ENCODE results near the gene CYP1B1.

CYP1B1 gene

DNA sequence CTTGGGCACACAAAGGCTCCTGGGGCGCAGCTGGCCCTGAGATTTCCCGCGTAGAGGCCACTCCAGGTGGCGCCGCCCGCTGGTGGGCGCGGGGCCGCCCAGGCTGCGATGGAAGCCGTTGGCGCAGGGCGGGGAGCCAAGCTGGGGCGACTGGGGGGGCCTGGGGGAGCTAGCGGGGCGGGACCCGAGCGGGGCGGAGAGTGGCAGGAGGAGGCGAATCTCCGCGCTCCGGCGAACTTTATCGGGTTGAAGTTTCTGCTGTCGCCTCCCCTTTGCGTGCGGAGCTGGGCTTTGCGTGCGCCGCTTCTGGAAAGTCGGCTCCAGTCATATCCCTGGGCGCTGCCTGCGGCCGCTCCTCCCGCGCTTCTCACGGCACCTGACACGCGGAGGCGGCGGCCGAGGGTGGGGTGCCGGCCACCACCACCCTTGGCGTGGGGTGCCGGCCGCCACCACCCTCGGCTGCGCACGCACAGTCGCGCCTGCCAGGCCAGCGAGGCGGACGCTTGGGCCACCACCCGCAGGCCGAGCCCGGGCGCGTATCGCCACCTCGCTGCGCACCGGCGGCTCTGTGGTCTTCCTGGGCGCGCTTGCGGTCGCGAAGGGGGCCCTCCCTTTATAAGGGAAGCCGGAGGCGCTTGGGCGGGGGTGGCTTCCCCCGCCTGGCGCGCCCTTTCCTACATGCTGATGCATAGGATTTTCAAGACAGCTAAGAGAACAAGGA is 919 bp upstream of the CYP1B1 start:
- DNase-seq (ENCODE audit: low read depth, low spot score), result no peak

DNA sequence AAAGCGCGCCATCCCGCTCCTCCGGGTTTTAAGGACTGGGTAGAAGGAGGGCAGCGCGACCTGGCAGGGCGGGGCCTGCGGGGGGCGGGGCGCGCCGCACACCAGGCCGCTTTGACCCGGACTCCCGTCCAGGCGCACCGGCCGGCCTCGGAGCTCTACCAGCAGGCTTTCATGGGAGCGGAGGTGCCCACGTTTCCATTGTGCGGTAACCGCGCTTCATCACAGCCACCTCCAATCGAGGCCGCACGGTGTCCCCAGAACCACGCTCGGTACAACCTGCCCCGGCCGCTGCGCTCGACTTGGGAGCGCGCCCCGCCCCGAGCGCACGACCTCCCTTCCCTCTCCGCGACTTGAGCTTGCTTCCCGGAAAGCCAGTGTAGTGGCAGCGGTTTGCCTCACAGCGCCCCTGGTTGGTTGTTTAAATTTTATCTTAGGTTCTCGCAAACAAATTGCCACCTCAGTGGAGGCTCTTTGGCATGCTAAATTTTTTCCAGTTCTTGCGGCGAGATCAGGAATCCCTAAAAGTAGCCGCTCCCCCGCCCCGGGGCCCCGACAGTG is 280 bp upstream of the CYP1B1 start:
- DNase-seq (ENCODE audit: low read depth, low spot score), result peak; percentile 90

DNA sequence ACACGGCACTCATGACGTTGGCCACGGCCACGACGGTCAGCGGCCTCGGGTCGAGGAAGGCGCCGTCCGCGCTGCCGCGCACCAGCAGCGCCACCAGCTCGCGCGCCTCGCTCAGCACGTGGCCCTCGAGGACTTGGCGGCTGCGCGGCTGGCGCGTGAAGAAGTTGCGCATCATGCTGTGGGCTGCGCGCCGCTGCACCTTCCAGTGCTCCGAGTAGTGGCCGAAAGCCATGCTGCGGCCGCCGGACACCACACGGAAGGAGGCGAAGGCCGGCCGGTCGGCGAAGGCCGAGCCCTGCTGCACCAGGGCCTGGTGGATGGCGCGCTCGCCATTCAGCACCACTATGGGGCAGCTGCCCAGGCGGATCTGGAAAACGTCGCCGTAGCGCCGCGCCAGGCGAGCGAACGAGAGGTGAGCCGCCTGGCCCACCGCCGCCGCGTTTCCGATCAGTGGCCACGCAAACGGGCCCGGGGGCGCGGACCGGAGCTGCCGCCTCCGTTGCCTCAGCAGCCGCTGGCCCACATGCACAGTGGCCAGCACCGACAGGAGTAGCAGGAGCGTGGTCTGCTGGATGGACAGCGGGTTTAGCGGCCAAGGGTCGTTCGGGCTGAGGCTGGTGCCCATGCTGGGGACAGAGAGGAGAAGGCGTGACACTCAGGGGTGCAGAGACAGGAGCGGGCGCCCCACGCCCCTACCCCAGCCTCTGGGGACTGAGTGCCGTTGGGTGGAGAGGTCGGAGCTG is 1.0 kb downstream of the CYP1B1 start:
- no peak for DNase-seq (ENCODE audit: low read depth, low spot score)

DNA sequence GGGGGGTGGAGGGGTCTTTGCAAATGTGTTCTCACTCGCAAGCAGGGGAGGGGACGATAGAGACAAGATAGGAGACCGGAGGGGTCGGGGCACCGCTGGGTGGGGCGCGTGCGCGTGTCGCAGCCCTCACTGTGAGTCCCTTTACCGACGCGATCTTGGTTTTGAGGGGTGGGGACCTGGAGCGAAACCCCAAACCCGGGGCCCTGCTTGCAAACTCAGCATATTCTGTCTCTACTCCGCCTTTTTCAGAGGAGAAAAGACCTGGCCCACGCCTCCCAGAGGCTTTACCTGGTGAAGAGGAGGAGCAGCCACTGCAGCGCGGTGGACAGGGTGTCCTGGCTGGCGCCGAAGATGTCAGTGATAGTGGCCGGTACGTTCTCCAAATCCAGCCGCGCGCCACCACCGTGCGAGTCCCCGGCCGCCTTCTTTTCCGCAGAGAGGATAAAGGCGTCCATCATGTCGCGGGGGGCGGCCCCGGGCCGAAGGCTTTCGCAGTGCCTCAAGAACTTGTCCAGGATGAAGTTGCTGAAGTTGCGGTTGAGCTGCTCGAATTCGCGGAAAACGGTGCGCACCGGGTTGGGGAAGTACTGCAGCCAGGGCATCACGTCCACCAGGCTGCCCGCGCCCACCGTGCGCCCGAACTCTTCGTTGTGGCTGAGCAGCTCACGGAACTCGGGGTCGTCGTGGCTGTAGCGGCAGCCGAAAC is 1.7 kb downstream of the CYP1B1 start:
- DNase-seq (ENCODE audit: low read depth, low spot score), result no peak

DNA sequence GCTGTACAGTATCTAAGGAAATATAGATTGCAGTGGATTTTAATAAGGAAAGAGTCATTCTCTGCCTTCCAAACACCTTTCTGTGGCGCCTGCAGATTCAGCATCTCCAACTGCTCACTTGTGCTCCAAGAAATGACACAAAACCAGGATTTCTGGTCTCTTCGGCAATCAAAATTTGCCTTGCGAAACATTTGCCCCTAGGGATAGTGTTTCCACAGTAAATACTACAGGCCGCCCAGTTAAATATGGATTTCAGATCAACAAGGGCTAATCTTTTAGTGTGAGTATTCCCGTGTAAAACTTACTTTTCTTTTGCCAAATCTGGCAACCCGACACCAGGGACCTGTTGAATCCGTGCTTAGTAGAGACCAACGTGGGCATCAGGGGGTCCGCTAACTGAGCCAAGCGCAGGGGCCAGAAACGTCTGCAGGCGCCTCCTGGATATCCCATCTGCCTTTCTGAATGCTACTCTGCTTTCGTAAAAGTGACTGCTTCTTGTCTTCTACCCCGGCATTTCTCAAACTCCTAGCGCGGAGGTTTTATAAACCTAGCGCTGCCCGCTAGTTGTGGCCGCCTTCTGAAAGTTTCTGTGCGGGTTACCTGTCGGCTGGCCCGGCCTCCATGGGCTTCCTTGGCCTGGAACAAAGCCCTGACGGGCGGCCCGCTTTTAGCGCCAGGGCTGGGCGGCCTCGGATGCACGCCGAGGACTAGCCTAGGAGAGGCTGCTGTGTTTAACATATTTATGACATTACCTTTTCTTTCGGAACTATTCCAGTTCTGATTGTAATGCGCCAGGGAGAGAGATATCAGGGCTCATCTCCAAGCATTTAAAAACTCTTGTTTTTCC is 2.5 kb downstream of the CYP1B1 start:
- DNase-seq (ENCODE audit: low read depth, low spot score), result no peak

DNA sequence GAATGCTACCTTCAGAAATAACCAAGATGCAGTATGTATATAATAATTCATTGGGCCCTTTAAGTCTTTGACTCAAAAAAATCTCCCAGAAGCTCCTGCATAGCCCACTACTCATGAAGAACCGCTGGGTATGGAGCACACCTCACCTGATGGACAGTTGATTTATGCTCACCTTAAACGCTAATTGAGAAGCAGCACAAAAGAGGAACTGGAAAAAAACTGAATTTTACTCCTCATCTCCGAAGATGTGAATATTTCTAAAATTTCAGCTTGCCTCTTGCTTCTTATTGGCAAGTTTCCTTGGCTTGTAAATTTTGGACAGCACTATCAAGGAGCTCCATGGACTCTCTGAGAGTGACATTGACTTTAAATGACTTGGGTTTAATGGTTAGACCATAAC is 5.5 kb downstream of the CYP1B1 start:
- DNase-seq (ENCODE audit: low read depth, low spot score), result no peak

DNA sequence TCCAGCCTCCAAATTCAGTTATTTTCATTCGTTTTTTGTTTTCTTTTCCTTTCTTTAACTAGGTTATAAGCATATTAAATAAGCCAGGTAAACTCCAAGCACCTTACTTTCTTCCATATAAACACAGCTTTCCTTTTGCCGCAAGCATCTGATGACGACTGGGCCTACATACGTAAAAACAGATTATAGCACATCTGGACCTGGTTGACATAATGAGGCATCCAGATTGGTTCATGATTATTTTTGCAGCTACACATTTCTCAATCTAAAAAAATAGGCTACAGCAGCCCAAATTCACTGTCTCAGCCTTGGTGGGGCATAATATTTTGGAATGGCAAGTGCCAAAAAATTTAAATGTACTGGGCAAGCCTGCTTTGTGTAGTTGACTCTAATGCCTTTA is 7.7 kb downstream of the CYP1B1 start:
- DNase-seq (ENCODE audit: low read depth, low spot score), result no peak

DNA sequence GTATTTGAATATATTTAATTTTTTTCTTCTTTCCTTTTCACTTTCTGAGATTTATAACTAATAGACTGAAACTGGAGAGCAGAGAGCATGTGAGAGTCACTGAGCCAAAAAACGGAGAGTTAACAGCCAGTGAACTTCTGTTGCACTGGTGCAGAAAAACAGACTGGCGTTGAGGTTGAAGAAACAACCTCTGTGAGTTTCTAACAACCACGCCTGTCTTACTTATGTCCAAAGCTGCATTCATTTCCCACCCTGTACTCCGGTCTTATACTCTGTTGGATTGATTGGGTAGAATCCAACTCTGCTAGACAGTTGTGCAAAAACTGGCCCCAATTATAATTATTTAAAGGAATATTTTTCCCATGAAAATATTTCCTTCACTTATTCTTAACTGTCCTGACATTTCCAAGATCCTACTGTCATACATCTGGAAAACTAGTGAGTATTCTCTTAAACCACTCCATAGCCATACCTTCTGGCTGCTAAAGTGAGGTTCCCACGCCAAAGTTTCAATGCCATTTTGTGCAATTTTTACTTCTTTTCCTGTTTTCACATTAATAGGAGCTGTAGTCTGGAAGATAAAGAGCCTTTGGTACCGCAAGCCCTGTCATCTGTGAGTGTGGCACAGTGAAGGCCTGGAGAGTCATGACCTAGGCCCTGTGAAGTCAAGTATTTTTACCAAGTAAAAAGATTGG is 9.4 kb downstream of the CYP1B1 start:
- no peak for DNase-seq (ENCODE audit: low read depth, low spot score)

DNA sequence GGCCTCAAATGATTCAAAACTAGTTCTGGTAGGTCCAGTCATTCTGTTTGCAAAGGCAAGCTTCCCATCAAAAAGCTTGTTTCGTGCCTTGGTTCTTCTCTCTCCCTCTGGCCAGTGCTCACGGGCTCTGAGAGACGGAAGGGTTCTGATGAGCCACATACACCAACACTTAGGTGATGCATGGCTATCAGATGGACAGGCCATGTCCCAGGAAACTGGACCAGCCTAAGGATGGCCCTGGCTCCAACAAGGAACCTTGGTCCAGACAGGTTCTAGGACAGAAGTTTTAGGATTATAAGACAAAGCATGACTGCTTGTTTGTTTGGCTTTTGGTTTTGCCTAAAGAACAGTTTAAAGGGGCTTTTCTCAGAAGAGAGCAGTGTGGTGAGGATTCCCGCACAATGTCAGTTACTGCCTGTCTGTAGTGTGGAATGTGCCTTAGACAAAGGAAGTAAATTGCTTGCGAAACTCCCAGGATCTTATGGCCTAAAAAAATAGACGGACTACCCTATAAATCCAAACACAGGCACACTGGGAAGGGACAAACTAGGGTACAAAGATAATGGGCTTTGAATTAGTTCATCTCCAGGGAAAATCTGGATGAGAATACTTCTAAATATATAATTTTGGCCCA is 10.3 kb downstream of the CYP1B1 start:
- no peak for DNase-seq (ENCODE audit: low read depth, low spot score)

DNA sequence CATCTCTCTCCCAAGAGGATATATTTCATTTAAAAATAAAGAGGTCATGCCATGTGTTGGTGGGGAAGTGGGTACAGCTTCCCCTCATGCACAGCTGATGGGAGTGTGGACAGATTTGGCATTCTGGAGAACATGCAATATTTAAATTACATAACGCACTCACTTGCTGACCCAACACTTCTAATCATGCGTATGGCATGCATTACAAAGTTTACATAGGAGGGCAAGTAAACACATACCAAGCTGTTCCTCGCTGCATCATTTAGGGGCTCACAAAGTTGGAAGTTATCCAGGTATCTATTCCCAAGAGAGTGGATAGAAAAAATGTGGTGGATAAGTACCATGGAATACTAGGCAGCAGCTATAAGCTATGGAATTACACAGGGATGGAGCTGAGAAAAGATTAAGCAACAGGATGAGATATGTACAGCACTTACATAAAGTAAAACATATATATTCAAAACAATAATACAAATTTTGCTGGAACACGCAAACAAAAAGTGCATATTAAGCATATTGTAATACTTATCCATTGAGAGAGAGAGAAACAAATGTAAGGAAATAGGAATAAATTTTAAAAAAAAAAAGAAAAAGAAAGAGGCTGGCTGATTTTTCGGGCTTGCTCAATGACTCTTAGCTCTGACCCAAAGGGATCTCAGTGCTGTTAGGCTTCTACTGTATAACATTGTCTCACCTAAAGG is 11.0 kb downstream of the CYP1B1 start:
- no peak for DNase-seq (ENCODE audit: low read depth, low spot score)

DNA sequence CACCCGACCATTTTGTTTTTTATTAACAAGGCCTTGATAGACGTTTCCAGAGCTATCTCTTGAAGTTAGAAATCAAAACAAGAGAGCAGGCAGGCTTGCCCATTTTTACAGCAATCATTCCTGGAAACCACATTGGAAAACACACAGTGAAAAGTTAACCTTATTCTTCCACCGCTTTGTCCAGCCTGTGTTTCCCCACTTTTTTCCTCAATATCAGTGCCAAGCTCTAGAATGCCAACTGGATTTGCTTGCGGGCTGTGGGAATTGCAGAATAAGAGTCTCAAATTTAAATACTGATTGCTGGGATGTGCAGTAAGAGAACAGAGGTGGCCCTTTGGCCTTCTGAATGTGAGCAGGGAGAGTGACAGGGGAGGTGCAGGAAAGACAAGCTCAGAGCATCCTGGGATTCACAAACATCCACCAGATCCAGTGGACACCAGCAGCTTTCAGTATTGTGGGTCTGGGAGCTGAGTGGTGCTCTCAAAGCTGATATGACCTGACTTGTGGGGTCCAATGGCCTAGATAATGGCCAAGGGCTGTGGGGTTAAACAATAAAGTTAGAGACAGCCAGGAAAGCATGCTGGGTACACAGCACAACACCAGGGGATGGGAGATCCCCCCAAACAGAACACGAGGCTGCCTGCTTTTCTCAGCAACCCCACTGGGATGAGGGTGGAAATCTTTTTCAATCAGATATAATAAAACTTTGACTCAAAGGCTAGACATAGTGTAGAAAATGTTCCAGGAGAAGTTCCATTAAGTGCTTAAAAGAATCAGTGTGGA is 15.5 kb downstream of the CYP1B1 start:
- no peak for DNase-seq (ENCODE audit: low read depth, low spot score)

DNA sequence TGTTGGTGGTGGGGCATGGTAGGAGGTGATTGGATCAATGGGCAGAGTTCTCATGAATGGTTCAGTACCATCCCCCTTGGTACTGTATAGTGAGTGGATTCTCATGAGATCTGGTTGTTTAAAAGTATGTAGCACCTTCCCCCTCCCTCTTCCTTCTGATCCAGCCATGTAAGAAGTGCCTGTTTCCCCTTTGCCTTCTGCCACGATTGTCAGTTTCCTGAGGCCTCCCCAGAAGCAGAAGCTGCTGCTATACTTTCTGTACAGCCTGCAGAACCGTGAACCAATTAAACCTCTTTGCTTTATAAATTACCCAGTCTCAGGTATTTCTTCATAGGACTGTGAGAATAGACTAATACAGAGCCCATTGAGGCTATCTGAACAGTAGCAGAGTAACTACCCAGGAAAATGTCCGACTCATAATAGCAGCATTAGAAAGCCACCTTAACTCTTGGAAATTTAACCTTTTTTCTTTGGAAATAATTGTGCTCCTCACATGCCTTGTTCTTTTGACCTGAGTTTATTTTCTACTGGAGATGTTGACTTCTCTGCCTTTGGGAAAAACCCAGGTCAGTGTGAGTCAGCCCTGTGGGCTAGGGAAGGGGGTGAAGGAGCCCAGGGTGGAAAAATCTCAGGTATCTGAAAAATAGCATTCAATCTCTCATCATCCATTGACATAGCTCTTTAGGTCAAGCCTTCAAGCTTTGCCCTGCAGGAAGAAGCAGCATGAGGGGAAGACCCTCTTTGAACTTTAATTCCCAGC is 18.1 kb downstream of the CYP1B1 start:
- DNase-seq (ENCODE audit: low read depth, low spot score), result no peak

DNA sequence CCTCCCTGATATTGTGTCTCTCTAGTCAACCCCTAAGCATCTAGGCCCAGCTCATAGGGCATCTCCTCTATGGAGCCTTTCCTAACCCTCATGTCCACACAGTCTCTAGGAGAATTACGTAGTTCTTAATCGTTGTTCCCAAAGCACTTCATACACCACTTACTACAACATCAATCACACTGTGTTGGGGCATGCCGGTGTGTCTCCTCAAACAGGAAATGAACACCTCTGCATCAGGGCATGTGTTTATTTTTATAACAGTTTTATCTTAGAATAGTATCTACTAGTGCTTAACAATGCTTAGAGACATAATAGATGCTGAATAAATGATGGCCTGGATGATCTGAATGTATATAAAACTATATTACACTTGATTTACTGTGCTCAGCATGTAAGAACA is 19.7 kb downstream of the CYP1B1 start:
- DNase-seq (ENCODE audit: low read depth, low spot score), result no peak

DNA sequence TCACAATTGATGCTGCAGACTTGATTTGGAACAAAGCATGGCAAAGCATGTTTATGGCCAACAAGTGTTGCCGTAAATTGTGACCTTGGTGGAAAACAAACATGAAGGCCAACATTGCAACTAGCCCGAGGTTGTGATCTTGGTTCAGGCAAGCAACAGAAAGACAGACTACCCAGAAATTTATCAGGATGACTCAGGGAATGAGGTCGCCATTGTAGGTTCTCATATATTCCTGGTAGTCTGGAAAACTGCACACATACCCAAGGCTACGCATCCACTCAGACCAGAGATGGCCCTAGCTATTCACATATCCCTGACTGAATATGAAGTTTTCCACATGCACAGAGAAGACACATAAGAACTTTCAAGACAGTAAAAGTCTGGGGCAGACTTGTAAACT is 30.1 kb downstream of the CYP1B1 start:
- no peak for DNase-seq (ENCODE audit: low read depth, low spot score)

DNA sequence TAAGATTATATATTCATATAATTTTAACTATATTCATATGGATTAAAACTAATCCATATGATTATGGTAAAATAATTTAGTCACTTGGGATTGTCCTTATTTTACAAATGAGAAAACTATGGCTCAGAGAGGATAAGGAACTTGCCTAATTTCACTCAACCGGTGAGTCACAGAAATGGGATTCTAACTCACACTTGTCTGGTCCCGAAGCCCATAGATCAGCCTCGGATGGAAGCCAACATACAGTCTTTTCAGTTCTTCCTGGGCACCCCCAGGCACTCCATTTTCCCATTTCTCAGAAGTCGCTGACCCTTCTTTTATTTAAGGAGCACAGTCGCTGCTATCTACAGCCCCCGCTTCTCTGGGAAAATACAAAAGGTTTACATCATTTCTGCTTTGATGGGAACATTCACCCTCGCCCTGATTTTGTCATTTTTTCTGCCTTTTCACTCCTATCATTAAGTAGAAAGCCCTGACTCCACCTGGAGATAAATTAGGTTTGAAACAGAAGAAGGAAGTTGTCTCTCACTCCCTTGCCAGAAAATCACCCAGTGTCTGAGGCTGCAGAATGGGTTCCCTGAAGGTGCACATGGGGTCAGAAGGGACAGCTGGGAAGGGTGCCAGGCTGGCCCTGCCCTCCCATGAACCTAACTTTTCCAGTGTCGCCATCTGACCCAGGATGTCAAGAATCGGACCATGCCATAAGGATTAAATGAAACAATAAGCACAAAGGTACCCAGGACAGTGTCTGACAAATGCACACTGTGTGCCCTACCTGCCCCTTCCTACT is 36.6 kb downstream of the CYP1B1 start:
- no peak for DNase-seq (ENCODE audit: low read depth, low spot score)

DNA sequence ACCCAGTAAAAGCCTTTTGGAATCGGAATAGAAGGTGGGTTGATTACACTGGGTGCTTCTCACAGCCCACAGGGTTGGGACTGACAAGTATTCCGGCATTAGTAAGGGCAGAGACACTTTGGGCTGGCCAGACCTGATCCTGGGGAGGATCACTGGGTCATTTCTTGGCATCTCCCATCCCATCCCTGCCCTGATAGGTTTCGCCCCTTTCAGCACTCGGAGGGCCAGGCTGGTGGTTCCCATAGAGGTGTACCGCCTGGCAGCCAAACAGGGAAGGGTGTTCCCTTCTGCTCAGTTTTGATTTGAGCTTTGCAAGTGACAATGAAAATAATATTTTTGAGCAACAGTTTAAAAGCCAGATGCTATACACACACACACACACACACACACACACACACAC is 37.3 kb downstream of the CYP1B1 start:
- DNase-seq (ENCODE audit: low read depth, low spot score), result no peak

All from smooth muscle cell of the brain vasculature (primary cell).